B cell (primary cell): ENCODE data around the gene PITX2. TPM values are rescaled to one million over a fixed set of nuclear protein-coding genes. Genes with fewer than 3 reads are reported as not detected.
A peak's percentile ranks its signal among the peaks of the same experiment; 100 is the strongest.

Experiments
- ATAC-seq: fragments of 200-7000 bp; cut with Tn5 transposase; one replicate; pipeline ENCODE4 v1.10.0; 2021; ENCODE audit warnings: low read depth, mild to moderate bottlenecking, moderate number of reproducible peaks, moderate library complexity
- CTCF ChIA-PET: fragments of 350-600 bp; sonication (Branson Sonifier 250); formaldehyde crosslinking; loops from one replicate; lab custom pipeline; 2021; ENCODE audit warnings: antibody characterized with exemption, inconsistent platforms; lab: Charles Lee
- POLR2A ChIA-PET: fragments of 350-600 bp; sonication (Branson Sonifier 250); formaldehyde crosslinking; loops from one replicate; lab custom pipeline; 2021; ENCODE audit warnings: antibody characterized with exemption; lab: Charles Lee
- DNase-seq: peaks from one replicate; pipeline ENCODE4 v3.0.0; 2013
- H2AFZ ChIP-seq: 2 replicates; pipeline ENCODE4 v1.6.1; 2012; ENCODE audit warnings: mild to moderate bottlenecking, low read depth, low read length; ENCODE audit not compliant: insufficient read depth, poor library complexity, severe bottlenecking
- H3K27ac ChIP-seq, 2 donors: 1 replicate in 1 of 2; 2 replicates in 1 of 2; pipeline ENCODE4 v1.5.1; 2012 to 2013; ENCODE audit warnings: low read length in 2 of 2, mild to moderate bottlenecking in 2 of 2, moderate library complexity in 1 of 2
- H3K27me3 ChIP-seq, 4 experiments: fragments of 200-600 bp in 1 of 4; sonication (generic) in 1 of 4; replicated peaks in 1 of 4; 1 replicate in 2 of 4; 2 replicates in 2 of 4; pipeline versions ENCODE4 v1.6.1 to v1.7.0; 2013 to 2016; ENCODE audit warnings: low read length in 3 of 4, mild to moderate bottlenecking in 2 of 4, mixed read lengths in 1 of 4, moderate library complexity in 1 of 4; ENCODE audit not compliant: insufficient read depth in 4 of 4, control insufficient read depth in 3 of 4; ENCODE audit errors: control extremely low read depth in 1 of 4
- H3K36me3 ChIP-seq, 2 experiments: replicated peaks in 1 of 2; 1 replicate in 1 of 2; 2 replicates in 1 of 2; pipeline versions ENCODE4 v1.6.1 to v1.7.1; 2013; ENCODE audit warnings: low read length in 1 of 2; ENCODE audit not compliant: insufficient read depth in 2 of 2, control insufficient read depth in 1 of 2; ENCODE audit errors: control extremely low read depth in 1 of 2, extremely low read depth in 1 of 2
- H3K4me1 ChIP-seq, 2 donors: fragments of 200-600 bp in 1 of 2; sonication (generic) in 1 of 2; 1 replicate in 1 of 2; 2 replicates in 1 of 2; pipeline versions ENCODE4 v1.5.1 to v1.6.1; 2013 to 2017; ENCODE audit warnings: low read length in 2 of 2; ENCODE audit not compliant: control insufficient read depth in 2 of 2, insufficient read depth in 2 of 2
- H3K4me2 ChIP-seq: replicated peaks from 2 replicates; pipeline ENCODE3; 2012; ENCODE audit warnings: mild to moderate bottlenecking, low read depth, low read length; ENCODE audit not compliant: poor library complexity, severe bottlenecking
- H3K4me3 ChIP-seq, 5 experiments: fragments of 200-600 bp in 1 of 5; sonication (generic) in 1 of 5; 1 replicate in 3 of 5; 2 replicates in 2 of 5; pipeline versions ENCODE4 v1.5.1 to v1.7.0; 2011 to 2016; ENCODE audit warnings: low read length in 4 of 5, mild to moderate bottlenecking in 4 of 5, low read depth in 2 of 5, control low read depth in 1 of 5, moderate library complexity in 1 of 5; ENCODE audit not compliant: insufficient read depth in 1 of 5; ENCODE audit errors: control extremely low read depth in 1 of 5, extremely low read depth in 1 of 5
- H3K79me2 ChIP-seq: fragments of 200-600 bp; sonication (generic); one replicate; pipeline ENCODE4 v1.6.0; 2016; ENCODE audit warnings: low read length; ENCODE audit not compliant: control insufficient read depth, insufficient read depth
- H3K9ac ChIP-seq: fragments of 200-600 bp; sonication (generic); 2 replicates; pipeline ENCODE4 v1.6.1; 2017; ENCODE audit warnings: mild to moderate bottlenecking, low read length, moderate library complexity
- H3K9me3 ChIP-seq, 3 donors: one replicate each; pipeline versions ENCODE4 v1.6.1 to v1.7.1; 2013; ENCODE audit warnings: low read length in 2 of 3; ENCODE audit not compliant: control insufficient read depth in 2 of 3, insufficient read depth in 1 of 3; ENCODE audit errors: control extremely low read depth in 1 of 3
- H4K20me1 ChIP-seq: 2 replicates; pipeline ENCODE4 v1.6.0; 2012; ENCODE audit warnings: mild to moderate bottlenecking, low read length; ENCODE audit not compliant: insufficient read depth, control insufficient read depth, poor library complexity, severe bottlenecking
- H3K27ac Mint-ChIP-seq: one replicate; pipeline ENCODE4 v1.8.0; 2021; ENCODE audit warnings: mixed read lengths
- H3K27me3 Mint-ChIP-seq: one replicate; pipeline ENCODE4 v1.8.0; 2021; ENCODE audit warnings: mixed read lengths
- H3K4me1 Mint-ChIP-seq: one replicate; pipeline ENCODE4 v1.8.0; 2021; ENCODE audit warnings: mixed read lengths
- H3K4me3 Mint-ChIP-seq: one replicate; pipeline ENCODE4 v1.8.0; 2021; ENCODE audit warnings: mixed read lengths
- H3K9me3 Mint-ChIP-seq: one replicate; pipeline ENCODE4 v1.8.0; 2022; ENCODE audit warnings: mixed read lengths; ENCODE audit not compliant: insufficient read depth
- EZH2 ChIP-seq: IDR thresholded peaks from 2 replicates; pipeline ENCODE4 v1.6.1; 2012; ENCODE audit warnings: borderline replicate concordance, low read depth, mild to moderate bottlenecking, moderate library complexity, low read length; ENCODE audit not compliant: insufficient read depth, poor library complexity, severe bottlenecking
- WGBS: methylation state at CpG from one replicate; pipeline ENCODE4 v1.1.5; 2013; ENCODE audit warnings: missing lambda C conversion rate; ENCODE audit not compliant: insufficient coverage; 5-methylcytosine and 5-hydroxymethylcytosine counted together
- intact Hi-C: fragments of 100-400 bp; cut with micrococcal nuclease; formaldehyde crosslinking; loops from one replicate; pipeline ENCODE4 v1.10.0; 2022
- polyA plus RNA-seq: library from polyadenylated mRNA; depleted of rRNA; stranded (reverse); fragments of >200 nt; gene quantifications from 2 replicates; pipeline ENCODE4 v1.2.3, GENCODE V29; 2012
- total RNA-seq, 2 donors: library from RNA; stranded (reverse); fragments of 120-200 nt in 1 of 2; gene quantifications; 1 replicate in 1 of 2; 2 replicates in 1 of 2; pipeline versions ENCODE4 v1.2.3 to v1.2.4, GENCODE V29; 2013 to 2022
- TF ChIP-seq, protein P1 (sequence below): fragments of 200-600 bp; IDR thresholded peaks from one replicate; pipeline ENCODE4 v1.8.0; 2022; ENCODE audit warnings: antibody characterized with exemption, mild to moderate bottlenecking

The PITX2 gene
- total and polyA plus RNA-seq, 2 donors (not counting 1 experiment from before 2014, with no cell fraction given), result not detected

- Histone ChIP-seq H2AFZ (no peak overlapping the region), H3K4me3 (no peak overlapping the region), H3K36me3 (no peaks in the 10 kb centered on the region), H3K9ac (no peak overlapping the region), H3K27ac (no peak overlapping the region), H3K4me2 (peak overlapping the region; percentile 58), H4K20me1 (no peaks in the 10 kb centered on the region), H3K79me2 (no peaks in the 10 kb centered on the region), H3K27me3 (peaks cover 0 to 85% (median 72%) of the 10 kb centered on the region in 4 experiments), H3K9me3 (peaks cover 1 to 51% (median 7%) of the 10 kb centered on the region in 3 donors), H3K4me1 (peaks cover 27 to 43% of the 10 kb centered on the region in 2 donors)
- Mint-ChIP-seq H3K27me3 (peaks cover 86% of the 10 kb centered on the region), H3K9me3 (no peaks in the 10 kb centered on the region), H3K27ac (no peak overlapping the region), H3K4me3 (peak overlapping the region; percentile 35), H3K4me1 (peaks cover 33% of the 10 kb centered on the region)
- WGBS, result 11% methylated on average over 37 of the region's 37 CpGs
- intact Hi-C loops, result no loop called here
- ChIA-PET CTCF (interaction anchor here (1.0 kb wide), 1 partner anchor 18 kb away, joined by 3 read pairs; no protein-coding TSS in a partner anchor), POLR2A (no interaction called here)
- ATAC-seq, result no peak
- no peak for DNase-seq
- TF ChIP-seq, protein P1, sequence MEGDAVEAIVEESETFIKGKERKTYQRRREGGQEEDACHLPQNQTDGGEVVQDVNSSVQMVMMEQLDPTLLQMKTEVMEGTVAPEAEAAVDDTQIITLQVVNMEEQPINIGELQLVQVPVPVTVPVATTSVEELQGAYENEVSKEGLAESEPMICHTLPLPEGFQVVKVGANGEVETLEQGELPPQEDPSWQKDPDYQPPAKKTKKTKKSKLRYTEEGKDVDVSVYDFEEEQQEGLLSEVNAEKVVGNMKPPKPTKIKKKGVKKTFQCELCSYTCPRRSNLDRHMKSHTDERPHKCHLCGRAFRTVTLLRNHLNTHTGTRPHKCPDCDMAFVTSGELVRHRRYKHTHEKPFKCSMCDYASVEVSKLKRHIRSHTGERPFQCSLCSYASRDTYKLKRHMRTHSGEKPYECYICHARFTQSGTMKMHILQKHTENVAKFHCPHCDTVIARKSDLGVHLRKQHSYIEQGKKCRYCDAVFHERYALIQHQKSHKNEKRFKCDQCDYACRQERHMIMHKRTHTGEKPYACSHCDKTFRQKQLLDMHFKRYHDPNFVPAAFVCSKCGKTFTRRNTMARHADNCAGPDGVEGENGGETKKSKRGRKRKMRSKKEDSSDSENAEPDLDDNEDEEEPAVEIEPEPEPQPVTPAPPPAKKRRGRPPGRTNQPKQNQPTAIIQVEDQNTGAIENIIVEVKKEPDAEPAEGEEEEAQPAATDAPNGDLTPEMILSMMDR, result no peak
- TF ChIP-seq EZH2, result no peak
Measured at GRCh38 chr4:110620691-110621327, 2.1 kb downstream of the PITX2 start.

DNA sequence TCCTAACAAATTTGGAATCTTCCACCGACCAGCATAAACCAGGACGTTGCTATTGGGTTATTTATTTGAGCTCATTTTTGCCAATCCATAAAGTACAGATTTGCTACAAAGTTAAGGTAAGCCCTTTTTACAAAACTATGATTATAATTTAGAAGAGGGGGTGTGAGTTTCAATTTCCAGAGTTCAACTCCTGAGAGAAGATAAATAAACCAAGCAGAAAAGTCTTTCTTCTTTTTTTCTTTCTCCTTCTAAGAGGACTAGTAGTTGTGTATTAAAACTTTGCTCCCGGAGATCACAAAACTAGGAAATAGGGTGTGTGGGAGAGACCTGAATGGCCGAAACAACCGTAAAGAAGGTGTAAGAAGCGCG, 2.6 kb downstream of the PITX2 start:
- peaks cover 0 to 86% (median 74%) of the 10 kb centered on the region in 4 experiments for H3K27me3 ChIP-seq
- no peak for ATAC-seq
- peaks cover 1 to 56% (median 7%) of the 10 kb centered on the region in 3 donors for H3K9me3 ChIP-seq
- 45% methylated on average over 4 of the region's 7 CpGs for WGBS
- peaks cover 33% of the 10 kb centered on the region for H3K4me1 Mint-ChIP-seq
- H3K9ac ChIP-seq, result no peak overlapping the region
- no peak overlapping the region for H3K4me2 ChIP-seq
- POLR2A ChIA-PET, result no interaction called here
- H3K9me3 Mint-ChIP-seq, result no peaks in the 10 kb centered on the region
- H3K4me1 ChIP-seq, result peaks cover 27 to 43% of the 10 kb centered on the region in 2 donors
- DNase-seq, result no peak
- CTCF ChIA-PET, result interaction anchor here (1.0 kb wide), 1 partner anchor 19 kb away, joined by 3 read pairs; no protein-coding TSS in a partner anchor
- H3K27ac ChIP-seq, result no peak overlapping the region
- H3K27me3 Mint-ChIP-seq, result peaks cover 86% of the 10 kb centered on the region
- intact Hi-C loops, result no loop called here
- H2AFZ ChIP-seq, result no peak overlapping the region
- no peaks in the 10 kb centered on the region for H3K36me3 ChIP-seq
- no peak for TF ChIP-seq EZH2
- TF ChIP-seq, protein P1, result no peak
- no peak overlapping the region for H3K4me3 Mint-ChIP-seq
- H3K79me2 ChIP-seq, result no peaks in the 10 kb centered on the region
- H3K4me3 ChIP-seq, result no peak overlapping the region
- H4K20me1 ChIP-seq, result no peaks in the 10 kb centered on the region
- no peak overlapping the region for H3K27ac Mint-ChIP-seq
